ENCODE measurements around the gene USF1.
"Not testable (repeated sequence)": the region's sequence is repeated elsewhere in the genome, so short reads cannot be mapped to it uniquely, and the experiment has no call there.

Gene USF1

GRCh38 chr1:161076410-161076809, 30.6 kb upstream of the USF1 start:
- DNase-seq, result no peak

- no peak for DNase-seq
These were observed 29.0 kb upstream of the USF1 start for GRCh38 chr1:161074676-161075368.

- DNase-seq, result peak; percentile 25
These were observed 27.8 kb upstream of the USF1 start for GRCh38 chr1:161073474-161074121.

- DNase-seq, result no peak
These were observed 27.1 kb upstream of the USF1 start for GRCh38 chr1:161072751-161073449.

- DNase-seq, result peak; percentile 82
These were observed 26.2 kb upstream of the USF1 start for GRCh38 chr1:161071886-161072371.

- no peak for DNase-seq
These were observed 25.0 kb upstream of the USF1 start for GRCh38 chr1:161070761-161071160.

- no peak for DNase-seq
These were observed 24.0 kb upstream of the USF1 start, which contains the start of gene ARHGAP30 for GRCh38 chr1:161069731-161070270. TSS of gene ARHGAP30 (minus strand) at chr1:161069891. CDS start at chr1:161069624, 267 bp downstream.

GRCh38 chr1:161069241-161069640, 23.5 kb upstream of the USF1 start:
- DNase-seq, result no peak

- no peak for DNase-seq
These were observed 22.8 kb upstream of the USF1 start for GRCh38 chr1:161068306-161069234.

- DNase-seq, result no peak
These were observed 20.9 kb upstream of the USF1 start for GRCh38 chr1:161066694-161067093.

- not testable (repeated sequence) for DNase-seq
These were observed 19.9 kb upstream of the USF1 start for GRCh38 chr1:161065681-161066080.

- not testable (repeated sequence) for DNase-seq
These were observed 18.2 kb upstream of the USF1 start for GRCh38 chr1:161063936-161064335.

GRCh38 chr1:161061419-161061818, 15.6 kb upstream of the USF1 start:
- no peak for DNase-seq

GRCh38 chr1:161059293-161059692, 13.5 kb upstream of the USF1 start:
- no peak for DNase-seq

GRCh38 chr1:161054805-161055204, 9.0 kb upstream of the USF1 start:
- no peak for DNase-seq

- DNase-seq, result no peak
These were observed 8.5 kb upstream of the USF1 start for GRCh38 chr1:161054232-161054631.

- DNase-seq, result no peak
These were observed 7.1 kb upstream of the USF1 start for GRCh38 chr1:161052899-161053298.

- no peak for DNase-seq
These were observed 5.4 kb upstream of the USF1 start for GRCh38 chr1:161051219-161051618.

- no peak for DNase-seq
These were observed 3.4 kb upstream of the USF1 start for GRCh38 chr1:161048949-161049722.

GRCh38 chr1:161047436-161048420, 2.0 kb upstream of the USF1 start:
- DNase-seq, result no peak

All from DMS53 (cell line).